Measurements from ENCODE around the gene TXNDC11.

TXNDC11 gene

DNA sequence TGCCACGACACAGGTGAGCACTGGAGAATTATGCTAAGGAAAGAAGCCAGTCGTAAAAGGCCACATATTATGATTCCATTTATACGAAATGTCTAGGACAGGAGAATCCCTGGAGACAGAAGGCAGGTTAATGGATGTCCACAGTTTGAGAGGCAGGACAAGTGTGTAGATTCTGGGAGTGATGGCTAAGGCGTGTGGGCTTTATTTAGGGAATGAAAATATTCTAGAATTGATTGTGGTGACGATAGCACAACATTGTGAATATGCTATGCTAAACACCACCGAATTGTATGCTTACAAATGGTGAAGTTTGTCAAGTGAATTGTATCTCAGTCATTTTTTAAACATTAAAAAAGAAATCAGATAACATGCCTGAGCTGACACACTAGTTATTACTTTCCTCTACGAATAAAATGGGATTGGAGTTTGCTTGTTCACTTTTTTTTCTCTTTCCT, 5.3 kb upstream of the TXNDC11 start:
- TF ChIP-seq, protein P1, sequence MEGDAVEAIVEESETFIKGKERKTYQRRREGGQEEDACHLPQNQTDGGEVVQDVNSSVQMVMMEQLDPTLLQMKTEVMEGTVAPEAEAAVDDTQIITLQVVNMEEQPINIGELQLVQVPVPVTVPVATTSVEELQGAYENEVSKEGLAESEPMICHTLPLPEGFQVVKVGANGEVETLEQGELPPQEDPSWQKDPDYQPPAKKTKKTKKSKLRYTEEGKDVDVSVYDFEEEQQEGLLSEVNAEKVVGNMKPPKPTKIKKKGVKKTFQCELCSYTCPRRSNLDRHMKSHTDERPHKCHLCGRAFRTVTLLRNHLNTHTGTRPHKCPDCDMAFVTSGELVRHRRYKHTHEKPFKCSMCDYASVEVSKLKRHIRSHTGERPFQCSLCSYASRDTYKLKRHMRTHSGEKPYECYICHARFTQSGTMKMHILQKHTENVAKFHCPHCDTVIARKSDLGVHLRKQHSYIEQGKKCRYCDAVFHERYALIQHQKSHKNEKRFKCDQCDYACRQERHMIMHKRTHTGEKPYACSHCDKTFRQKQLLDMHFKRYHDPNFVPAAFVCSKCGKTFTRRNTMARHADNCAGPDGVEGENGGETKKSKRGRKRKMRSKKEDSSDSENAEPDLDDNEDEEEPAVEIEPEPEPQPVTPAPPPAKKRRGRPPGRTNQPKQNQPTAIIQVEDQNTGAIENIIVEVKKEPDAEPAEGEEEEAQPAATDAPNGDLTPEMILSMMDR (IDR thresholded peaks at IDR 0.05; ENCODE audit: extremely low read depth, missing control alignments): no peak

DNA sequence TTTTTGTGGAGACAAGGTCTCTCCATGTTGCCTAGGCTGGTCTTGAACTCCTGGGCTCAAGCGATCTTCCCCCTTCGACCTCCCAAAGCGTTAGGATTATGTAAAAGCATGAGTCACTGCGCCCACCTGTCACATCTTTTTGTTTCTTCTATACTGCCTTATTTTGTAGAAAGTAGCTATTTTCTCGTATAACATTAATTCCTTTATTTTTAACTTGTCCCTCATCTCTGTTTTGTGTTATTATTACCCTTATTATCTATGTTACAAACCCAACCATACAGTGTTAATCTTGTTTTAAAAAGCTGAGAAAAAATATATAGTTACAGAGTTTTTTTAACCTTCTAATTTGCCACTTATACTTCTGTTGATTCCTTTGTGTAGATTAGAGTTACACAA, 1.4 kb upstream of the TXNDC11 start:
- TF ChIP-seq, protein P1 (IDR thresholded peaks at IDR 0.05; ENCODE audit: extremely low read depth, missing control alignments): no peak
- DNase-seq (ENCODE audit: low spot score): no peak

More for the DNA sequence above, 5.3 kb upstream of the TXNDC11 start:
- DNase-seq (ENCODE audit: low spot score): no peak

DNA sequence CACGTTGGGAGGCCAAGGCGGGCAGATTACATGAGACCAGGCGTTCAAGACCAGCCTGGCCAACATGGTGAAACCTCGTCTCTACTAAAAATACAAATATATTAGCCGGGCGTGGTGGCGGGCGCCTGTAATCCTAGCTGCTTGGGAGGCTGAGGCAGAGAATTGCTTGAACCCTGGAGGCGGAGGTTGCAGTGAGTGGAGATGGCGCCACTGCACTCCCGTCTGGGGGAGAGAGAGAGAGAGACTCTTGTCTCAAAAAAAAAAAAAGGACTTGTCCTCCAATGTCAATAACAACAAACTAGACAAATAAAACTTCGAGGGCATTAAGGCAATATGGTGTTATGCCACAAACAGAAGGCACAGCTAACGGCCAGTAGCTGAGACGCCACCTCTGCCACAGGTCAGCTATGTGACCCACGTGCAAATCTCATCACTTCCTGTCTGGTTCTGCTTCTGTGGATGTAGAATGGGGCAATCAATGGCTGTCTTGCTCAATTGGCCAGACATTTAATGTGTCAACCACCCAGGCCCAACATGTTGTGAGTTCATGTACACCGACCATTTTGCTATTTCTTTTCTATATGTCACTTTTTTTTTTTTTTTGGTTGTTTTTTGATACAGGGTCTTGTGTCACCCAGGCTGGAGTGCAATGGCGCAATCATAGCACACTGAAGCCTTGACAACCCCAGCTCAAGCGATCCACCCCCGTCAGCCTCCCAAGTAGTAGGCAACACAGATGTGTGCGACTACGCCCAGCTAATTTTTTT, 834 bp upstream of the TXNDC11 start:
- TF ChIP-seq, protein P1 (IDR thresholded peaks at IDR 0.05; ENCODE audit: extremely low read depth, missing control alignments): no peak
- peak; percentile 43 for DNase-seq (ENCODE audit: low spot score)

DNA sequence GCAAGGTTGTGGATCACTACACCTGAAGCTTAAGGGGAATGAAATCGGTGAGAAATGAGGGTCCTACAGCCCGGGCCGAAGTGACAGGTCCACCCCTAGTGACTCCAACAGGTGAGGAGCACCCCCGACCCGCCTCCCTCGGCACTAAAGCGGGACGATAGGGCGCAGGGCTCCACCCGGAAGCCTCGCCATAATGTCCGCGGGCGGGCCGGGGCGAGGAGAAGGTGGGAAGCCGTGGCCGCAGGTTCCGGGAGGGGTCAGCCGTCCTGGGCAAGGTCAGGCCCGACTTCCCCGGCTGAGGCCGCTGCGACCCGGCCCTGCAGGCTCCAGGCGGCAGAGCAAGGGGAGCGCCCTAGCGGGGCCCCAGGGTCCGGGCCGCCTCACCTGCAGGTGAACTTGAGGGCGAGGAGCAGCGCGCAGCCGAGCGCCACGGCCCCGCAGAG, 543 bp downstream of the TXNDC11 start:
- DNase-seq (ENCODE audit: low spot score): peak; percentile 53
- TF ChIP-seq, protein P1 (IDR thresholded peaks at IDR 0.05; ENCODE audit: extremely low read depth, missing control alignments): no peak

DNA sequence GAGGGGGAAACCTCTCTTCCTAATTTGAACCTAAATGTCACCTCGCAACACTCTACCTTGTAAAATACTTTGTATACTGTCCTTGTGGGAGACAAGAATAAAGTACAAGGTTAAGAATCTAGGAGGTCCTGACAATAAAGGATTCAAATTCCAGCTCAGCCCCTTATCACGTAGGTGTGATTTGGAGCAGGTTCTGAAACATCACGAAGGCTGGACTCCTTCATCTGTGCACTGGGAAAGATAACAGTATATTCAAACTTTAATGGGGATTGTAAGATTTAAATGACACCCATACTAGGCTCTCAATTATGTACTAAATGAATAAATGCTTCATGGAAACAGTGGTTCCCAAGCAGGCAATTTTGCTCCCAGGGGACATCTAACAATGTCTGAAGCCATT, 2.1 kb downstream of the TXNDC11 start:
- DNase-seq (ENCODE audit: low spot score): no peak
- TF ChIP-seq, protein P1 (IDR thresholded peaks at IDR 0.05; ENCODE audit: extremely low read depth, missing control alignments): no peak

DNA sequence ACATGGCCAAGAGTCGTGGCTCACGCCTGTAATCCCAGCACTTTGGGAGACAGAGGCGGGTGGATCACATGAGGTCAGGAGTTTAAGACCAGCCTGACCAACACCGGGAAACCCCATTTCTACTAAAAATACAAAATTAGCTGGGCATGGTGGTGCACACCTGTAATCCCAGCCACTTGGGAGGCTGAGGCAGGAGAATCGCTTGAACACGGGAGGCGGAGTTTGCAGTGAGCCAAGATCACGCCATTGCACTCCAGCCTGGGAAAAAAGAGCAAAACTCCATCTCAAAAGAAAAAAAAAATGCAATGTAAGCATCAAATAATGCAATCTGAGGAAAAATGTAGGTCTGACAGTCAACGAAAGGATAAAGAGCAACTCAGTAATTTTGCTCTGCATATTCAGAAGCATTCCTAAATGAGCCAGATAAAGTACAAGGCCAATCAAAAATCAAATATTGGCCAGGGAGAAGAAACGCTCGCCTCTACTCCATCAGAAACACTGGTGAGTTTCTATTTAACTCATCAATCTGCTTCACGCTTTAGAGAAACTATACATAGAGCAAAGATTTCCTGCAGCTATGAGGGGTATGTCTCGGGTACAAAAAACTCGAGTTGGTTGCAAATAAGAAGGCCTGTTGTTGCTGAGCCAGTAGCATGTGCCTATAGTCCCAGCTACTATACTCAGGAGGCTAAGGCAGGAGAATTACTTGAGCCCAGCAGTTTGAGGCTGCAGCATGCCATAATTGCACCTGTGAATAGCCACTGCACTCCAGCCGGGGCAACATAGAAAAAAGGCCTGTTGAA, 3.7 kb downstream of the TXNDC11 start:
- DNase-seq (ENCODE audit: low spot score): peak; percentile 48
- TF ChIP-seq, protein P1 (IDR thresholded peaks at IDR 0.05; ENCODE audit: extremely low read depth, missing control alignments): no peak

DNA sequence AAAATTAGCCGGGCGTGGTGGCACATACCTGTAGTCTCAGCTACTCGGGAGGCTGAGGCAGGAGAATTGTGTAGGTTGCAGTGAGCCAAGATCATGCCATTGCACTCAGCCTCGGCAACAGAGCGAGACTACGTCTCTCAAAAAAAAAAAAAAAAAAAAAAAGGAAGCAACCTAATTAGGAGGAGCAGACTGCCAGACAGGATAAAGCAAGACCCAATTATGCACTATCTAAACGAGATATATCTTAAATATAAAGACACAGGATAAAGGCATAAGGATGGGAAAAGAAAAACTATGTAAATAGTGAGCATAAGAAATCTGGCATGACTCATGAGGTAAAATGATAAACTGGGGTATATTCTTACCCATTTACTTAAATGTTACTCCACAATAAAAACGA, 4.9 kb downstream of the TXNDC11 start:
- TF ChIP-seq, protein P1 (IDR thresholded peaks at IDR 0.05; ENCODE audit: extremely low read depth, missing control alignments): no peak
- DNase-seq (ENCODE audit: low spot score): no peak

Data from GM20000 (cell line).